Superior temporal gyrus (tissue), 1 donor: ENCODE results near the gene EFHD1.
"Not testable (repeated sequence)": the region's sequence is repeated elsewhere in the genome, so short reads cannot be mapped to it uniquely, and the experiment has no call there.

Experiments
- DNase-seq: peaks from one replicate; pipeline ENCODE4 v3.0.0-alpha.2; 2016; ENCODE audit errors: extremely low spot score

The EFHD1 gene

GRCh38 chr2:232691117-232691516 lies 57.7 kb downstream of the EFHD1 start:
- not testable (repeated sequence) for DNase-seq

DNA sequence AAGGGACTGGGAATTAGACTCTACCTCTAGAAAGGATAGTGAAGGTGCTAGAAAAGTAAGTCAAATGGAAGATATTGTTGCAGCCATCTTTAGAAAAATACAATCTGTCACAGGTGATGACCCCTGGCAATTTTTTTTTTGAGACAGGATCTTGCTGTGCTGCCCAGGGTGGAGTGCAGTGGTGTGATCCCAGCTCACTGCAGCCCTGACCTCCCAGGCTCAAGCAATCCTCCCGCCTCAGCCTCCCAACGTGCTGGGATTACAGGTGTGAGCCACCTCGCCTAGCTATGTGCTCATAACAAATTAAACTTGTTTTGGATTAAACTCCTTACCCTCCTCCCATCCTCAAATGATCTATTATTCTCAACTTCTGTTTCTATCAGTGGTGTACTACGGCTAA lies 59.9 kb downstream of the EFHD1 start:
- no peak for DNase-seq

DNA sequence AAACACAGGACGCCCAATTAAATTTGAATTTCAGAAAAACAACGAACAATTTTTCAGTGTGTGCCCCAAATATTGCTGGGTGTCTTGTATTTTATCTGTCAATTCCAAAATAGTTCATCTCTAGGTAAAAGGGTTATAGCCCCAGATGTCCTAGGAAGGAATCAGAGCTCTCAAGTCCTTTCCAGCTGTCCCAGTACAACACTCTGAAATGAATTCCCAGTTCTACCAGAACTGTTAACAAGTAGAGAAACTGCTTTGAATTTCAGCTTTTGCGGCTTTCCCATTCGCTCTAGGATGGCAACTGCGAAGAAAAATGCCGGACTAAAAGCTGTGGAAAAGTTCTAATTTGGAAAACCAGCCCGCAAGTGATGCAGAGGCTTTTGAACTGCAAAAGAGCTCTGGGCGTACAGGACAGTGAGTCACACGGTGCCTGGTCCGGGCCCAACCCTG lies 63.2 kb downstream of the EFHD1 start:
- DNase-seq, result no peak

GRCh38 chr2:232697059-232697806 lies 63.8 kb downstream of the EFHD1 start, which contains the start of gene GIGYF2:
Gene GIGYF2 (plus strand): TSS chr2:232697331. CDS start chr2:232735198, 37,867 bp downstream.
- peak; percentile 91 for DNase-seq

GRCh38 chr2:232697807-232698110 lies 64.4 kb downstream of the EFHD1 start:
- no peak for DNase-seq

DNA sequence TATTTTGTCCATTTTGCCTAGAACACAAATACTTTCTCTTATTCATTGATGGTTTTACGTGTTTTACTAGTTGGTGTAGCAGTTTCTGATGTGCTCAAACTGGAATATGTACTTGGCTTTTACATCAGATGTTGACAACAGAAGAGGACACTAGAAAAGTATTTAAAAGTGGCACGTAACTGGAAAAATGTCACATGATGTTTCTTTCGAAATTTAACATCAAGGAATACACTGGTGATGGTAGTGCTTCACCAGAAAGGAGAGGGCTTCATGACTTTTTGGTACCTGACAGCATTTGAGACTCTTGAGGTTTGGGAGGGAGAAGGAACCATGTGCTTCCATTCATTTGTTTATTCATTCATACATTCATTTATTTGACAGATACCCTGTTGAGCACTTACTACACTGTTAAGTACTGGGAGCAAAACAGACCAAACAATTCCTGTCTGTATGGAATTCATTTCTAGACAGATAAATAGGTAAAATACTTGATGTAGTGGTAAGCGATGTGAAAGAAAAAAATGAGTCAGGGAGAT lies 65.2 kb downstream of the EFHD1 start:
- DNase-seq, result no peak

DNA sequence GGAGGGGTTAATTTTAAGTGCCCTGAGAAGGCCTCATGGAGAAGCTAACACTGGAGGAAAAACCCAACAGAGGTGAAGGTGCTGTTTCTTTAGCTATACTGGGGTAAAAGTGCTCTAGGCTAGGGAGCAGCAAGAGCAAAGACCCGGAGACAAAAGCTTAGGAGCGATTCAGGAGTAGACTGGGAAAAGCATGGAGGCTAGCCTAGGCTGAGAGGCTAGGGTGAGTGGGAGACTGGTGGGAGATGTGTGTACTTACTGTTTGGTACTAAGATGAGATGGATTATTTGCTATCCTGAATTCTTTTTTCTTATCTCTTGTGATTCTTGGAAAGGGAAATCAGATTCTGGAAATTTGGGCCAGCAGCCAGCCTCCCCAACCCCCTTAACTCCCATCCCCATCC lies 65.7 kb downstream of the EFHD1 start:
- no peak for DNase-seq

GRCh38 chr2:232700154-232700553 lies 66.8 kb downstream of the EFHD1 start:
- DNase-seq, result no peak

- DNase-seq, result no peak
These were observed 73.7 kb downstream of the EFHD1 start for GRCh38 chr2:232707076-232707475.

DNA sequence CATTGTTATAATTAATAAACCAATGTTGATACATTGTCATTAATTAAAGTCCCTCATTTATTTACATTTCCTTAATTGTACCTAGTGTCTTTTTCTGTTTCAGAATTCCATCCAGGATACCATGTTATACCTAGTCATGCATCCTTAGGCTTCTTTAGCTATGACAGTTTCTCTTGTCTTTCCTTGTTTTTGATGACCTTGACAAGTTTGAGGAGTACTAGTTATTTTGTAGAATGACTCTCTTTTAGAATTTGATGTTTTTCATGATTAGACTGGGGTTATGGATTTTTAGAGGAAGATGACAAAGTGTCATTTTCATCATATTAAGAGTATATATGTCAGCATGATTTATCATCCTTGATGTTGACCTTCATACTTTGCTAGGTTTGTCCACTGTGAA lies 80.1 kb downstream of the EFHD1 start:
- no peak for DNase-seq

GRCh38 chr2:232714969-232715368 lies 81.6 kb downstream of the EFHD1 start:
- DNase-seq, result no peak

GRCh38 chr2:232720056-232720455 lies 86.7 kb downstream of the EFHD1 start:
- DNase-seq, result not testable (repeated sequence)

DNA sequence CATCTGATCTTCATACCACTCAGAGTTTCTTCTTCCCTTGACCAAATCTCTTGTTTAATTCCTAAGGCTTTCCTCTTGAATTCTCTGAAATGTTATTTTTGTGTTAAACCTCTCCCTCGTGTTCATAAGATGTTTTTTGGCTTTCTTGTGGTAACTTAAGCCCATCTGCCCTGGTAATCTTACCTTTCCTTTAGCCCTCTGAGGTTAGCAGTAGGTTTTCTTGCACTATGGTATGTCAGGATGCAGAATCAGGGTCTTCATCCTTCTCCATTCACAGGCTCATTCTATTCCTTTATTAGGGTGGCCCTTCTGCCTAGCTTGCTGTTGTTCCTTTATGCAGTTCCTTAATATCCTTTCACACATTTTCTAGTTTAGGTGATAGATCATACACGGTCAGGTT lies 87.9 kb downstream of the EFHD1 start:
- no peak for DNase-seq

GRCh38 chr2:232721882-232722281 lies 88.5 kb downstream of the EFHD1 start:
- DNase-seq, result no peak

DNA sequence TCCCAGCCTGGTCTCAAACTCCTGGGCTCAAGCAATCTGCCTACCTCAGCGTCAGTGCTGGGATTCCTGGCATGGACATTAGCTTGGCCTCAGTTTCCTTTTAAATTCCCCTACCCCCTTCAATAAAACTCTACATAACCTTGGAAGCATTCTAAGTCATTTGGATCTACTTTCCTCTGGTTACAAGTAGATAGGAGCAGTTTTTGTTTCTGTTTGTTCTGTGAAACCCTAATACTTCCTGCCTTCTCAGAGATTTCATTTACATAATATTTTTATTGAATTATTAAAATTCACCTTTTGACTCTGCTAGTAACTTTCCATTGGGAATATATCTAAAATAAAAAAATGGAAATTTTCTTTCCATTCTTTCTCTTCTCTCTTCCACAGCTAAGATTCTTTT lies 89.6 kb downstream of the EFHD1 start:
- no peak for DNase-seq

GRCh38 chr2:232728785-232729184 lies 95.4 kb downstream of the EFHD1 start:
- no peak for DNase-seq

- DNase-seq, result no peak
These were observed 98.1 kb downstream of the EFHD1 start for GRCh38 chr2:232731470-232731869.
